Stimulated activated effector memory CD8-positive, alpha-beta T cell treated with anti-CD3 and anti-CD28 coated beads, Interleukin-12 subunit alpha, Interleukin-12 subunit beta, amount 100 ng/mL, for 72 hours (primary cell): ENCODE data around the gene SERPINB13.
"Not testable (repeated sequence)": the region's sequence is repeated elsewhere in the genome, so short reads cannot be mapped to it uniquely, and the experiment has no call there.

Experiments
- ATAC-seq: fragments of 150-1000 bp; cut with Tn5 transposase; 2 replicates; pipeline ENCODE4 v1.10.0; 2021
- DNase-seq, 2 donors: peaks; one replicate each; pipeline ENCODE4 v3.0.0; 2021 to 2022; ENCODE audit warnings: low spot score in 2 of 2
- H3K27ac Mint-ChIP-seq: one replicate; pipeline ENCODE4 v1.8.0; 2022; ENCODE audit warnings: mild to moderate bottlenecking, mixed read lengths
- H3K36me3 Mint-ChIP-seq: one replicate; pipeline ENCODE4 v1.8.0; 2022; ENCODE audit warnings: mild to moderate bottlenecking, mixed read lengths
- H3K4me1 Mint-ChIP-seq: one replicate; pipeline ENCODE4 v1.8.0; 2022; ENCODE audit warnings: mixed read lengths
- H3K4me3 Mint-ChIP-seq: one replicate; pipeline ENCODE4 v1.8.0; 2022; ENCODE audit warnings: mild to moderate bottlenecking, mixed read lengths
- H3K9me3 Mint-ChIP-seq: one replicate; pipeline ENCODE4 v1.8.0; 2022; ENCODE audit warnings: mixed read lengths

SERPINB13 gene

GRCh38 chr18:63613420-63613819 is 26.3 kb downstream of the SERPINB13 start:
- Mint-ChIP-seq H3K4me3 (no peak overlapping the region), H3K4me1 (no peaks in the 10 kb centered on the region), H3K9me3 (no peaks in the 10 kb centered on the region), H3K36me3 (no peaks in the 10 kb centered on the region), H3K27ac (no peak overlapping the region)
- ATAC-seq (no peak), DNase-seq (no peak)

DNA sequence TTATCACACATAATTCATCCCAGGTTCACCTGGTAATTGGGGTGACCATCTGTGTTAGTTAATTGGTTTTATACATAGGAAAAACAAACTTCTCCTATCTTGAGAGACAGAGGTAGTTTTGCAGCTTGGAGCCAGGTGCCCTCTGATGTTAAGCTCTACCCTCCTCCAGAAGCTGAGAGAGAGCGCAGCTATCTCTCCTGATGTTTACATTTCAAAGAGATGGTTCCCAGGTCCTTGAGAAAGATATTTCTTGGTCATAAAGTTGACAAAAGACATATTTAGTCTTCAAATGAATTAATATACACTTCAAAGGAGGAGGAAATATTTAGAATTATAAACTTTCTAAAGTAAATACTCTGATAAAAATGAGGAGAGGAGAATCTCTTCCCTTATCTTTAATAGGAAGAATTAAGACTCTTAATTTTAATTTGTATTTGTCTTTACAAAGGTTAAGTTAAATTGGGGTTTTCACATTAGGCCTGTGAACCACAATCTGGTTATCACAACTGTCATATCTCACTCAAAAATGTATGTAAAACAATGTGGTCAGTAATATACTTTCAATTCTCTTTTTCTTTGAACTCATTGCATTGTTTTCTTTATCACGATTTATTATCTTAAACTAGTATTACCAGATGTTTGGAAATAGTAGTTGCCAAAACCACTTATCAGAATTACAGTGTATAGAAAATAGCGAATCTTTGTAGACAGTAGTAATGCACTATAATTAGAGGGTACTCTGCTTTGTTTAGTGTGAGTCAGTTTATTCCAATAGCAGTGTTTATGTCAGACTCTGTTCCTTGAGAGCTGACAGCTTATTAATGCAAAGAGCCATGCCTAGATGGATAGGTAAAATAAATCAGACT is 30.1 kb downstream of the SERPINB13 start:
- ATAC-seq (no peak), DNase-seq (no peak)
- no peak overlapping the region for H3K4me3 Mint-ChIP-seq
- no peaks in the 10 kb centered on the region for H3K36me3 Mint-ChIP-seq
- H3K27ac Mint-ChIP-seq: no peak overlapping the region
- H3K4me1 Mint-ChIP-seq: no peaks in the 10 kb centered on the region
- no peaks in the 10 kb centered on the region for H3K9me3 Mint-ChIP-seq

DNA sequence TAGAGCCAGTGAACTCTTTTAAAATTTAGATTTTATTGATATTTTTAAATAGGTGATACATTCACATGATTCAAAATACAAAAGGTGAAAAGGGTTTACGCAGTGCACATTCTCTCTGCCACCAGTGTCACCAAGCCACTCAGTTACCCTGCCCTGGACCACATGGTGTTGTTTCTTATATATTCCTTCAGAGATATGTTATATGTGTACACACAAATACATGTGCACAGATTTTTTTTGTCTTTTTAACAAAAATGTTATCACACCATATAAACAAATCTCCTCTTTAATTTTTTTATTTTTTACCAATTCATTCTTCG is 30.7 kb downstream of the SERPINB13 start:
- DNase-seq: no peak
- no peaks in the 10 kb centered on the region for H3K9me3 Mint-ChIP-seq
- H3K36me3 Mint-ChIP-seq: no peaks in the 10 kb centered on the region
- no peak for ATAC-seq
- H3K4me1 Mint-ChIP-seq: no peaks in the 10 kb centered on the region
- no peak overlapping the region for H3K27ac Mint-ChIP-seq
- H3K4me3 Mint-ChIP-seq: no peak overlapping the region

GRCh38 chr18:63619661-63620060 is 32.5 kb downstream of the SERPINB13 start:
- DNase-seq: no peak
- no peaks in the 10 kb centered on the region for H3K4me1 Mint-ChIP-seq
- H3K36me3 Mint-ChIP-seq: no peaks in the 10 kb centered on the region
- ATAC-seq: no peak
- peaks cover 5% of the 10 kb centered on the region for H3K9me3 Mint-ChIP-seq
- H3K4me3 Mint-ChIP-seq: no peak overlapping the region
- no peak overlapping the region for H3K27ac Mint-ChIP-seq

GRCh38 chr18:63624863-63625262 is 37.7 kb downstream of the SERPINB13 start:
- Mint-ChIP-seq H3K36me3 (no peaks in the 10 kb centered on the region), H3K27ac (no peak overlapping the region), H3K9me3 (peaks cover 28% of the 10 kb centered on the region)

GRCh38 chr18:63626431-63626830 is 39.3 kb downstream of the SERPINB13 start:
- Mint-ChIP-seq H3K4me3 (no peak overlapping the region), H3K4me1 (no peaks in the 10 kb centered on the region), H3K36me3 (no peaks in the 10 kb centered on the region), H3K27ac (no peak overlapping the region), H3K9me3 (peaks cover 28% of the 10 kb centered on the region)
- ATAC-seq: no peak
- no peak for DNase-seq

More at GRCh38 chr18:63624863-63625262, 37.7 kb downstream of the SERPINB13 start:
- DNase-seq (no peak), ATAC-seq (no peak)
- no peaks in the 10 kb centered on the region for H3K4me1 Mint-ChIP-seq
- no peak overlapping the region for H3K4me3 Mint-ChIP-seq

DNA sequence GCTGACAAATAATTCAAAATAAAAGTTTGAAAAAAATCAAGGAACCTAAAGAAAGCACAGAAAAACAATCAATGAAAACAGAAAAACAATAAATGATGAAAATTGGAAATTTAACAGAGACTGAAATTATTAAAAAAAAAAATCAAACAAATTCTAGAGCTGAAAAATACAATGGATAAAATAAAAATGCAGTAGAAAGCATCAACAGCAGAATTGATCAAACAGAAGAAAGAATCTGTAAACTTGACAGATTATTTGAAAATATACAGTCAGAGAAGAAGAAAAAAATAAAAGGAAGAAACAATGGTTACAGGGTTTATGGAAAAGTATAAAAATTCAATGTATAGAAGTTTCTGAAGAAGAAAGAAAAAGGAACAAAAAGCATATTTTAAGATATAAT is 40.7 kb downstream of the SERPINB13 start:
- Mint-ChIP-seq H3K27ac (no peak overlapping the region), H3K4me3 (no peak overlapping the region), H3K4me1 (no peaks in the 10 kb centered on the region), H3K9me3 (peaks cover 28% of the 10 kb centered on the region), H3K36me3 (no peaks in the 10 kb centered on the region)
- ATAC-seq (no peak), DNase-seq (no peak)

DNA sequence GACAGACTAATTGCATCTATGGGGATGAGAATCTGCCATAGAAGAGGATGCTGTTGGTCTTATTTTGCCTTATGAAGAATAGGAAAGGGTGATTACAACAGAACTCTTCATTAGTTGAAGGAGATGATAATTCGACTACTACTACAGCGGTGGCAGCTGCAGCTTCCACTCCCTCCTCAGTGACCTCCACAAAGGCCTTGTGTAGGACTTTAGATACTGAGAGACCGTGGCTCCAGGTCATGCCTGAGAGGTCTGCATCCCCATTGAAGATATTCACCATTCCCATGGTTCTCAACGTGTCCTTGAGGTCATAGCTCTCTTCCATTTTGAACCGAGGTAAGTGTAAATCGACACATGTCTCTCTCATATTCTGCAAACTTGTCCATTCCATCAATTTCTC is 50.6 kb downstream of the SERPINB13 start:
- no peaks in the 10 kb centered on the region for H3K9me3 Mint-ChIP-seq
- H3K4me1 Mint-ChIP-seq: no peaks in the 10 kb centered on the region
- H3K4me3 Mint-ChIP-seq: no peak overlapping the region
- H3K36me3 Mint-ChIP-seq: no peaks in the 10 kb centered on the region
- no peak overlapping the region for H3K27ac Mint-ChIP-seq
- ATAC-seq: no peak
- no peak for DNase-seq

GRCh38 chr18:63641157-63641680 is 54.1 kb downstream of the SERPINB13 start:
- not testable (repeated sequence) for H3K36me3 Mint-ChIP-seq, DNase-seq, ATAC-seq, H3K4me1 Mint-ChIP-seq, H3K27ac Mint-ChIP-seq, H3K4me3 Mint-ChIP-seq, H3K9me3 Mint-ChIP-seq

- not testable (repeated sequence) for H3K27ac Mint-ChIP-seq, ATAC-seq, DNase-seq, H3K9me3 Mint-ChIP-seq, H3K4me3 Mint-ChIP-seq, H3K36me3 Mint-ChIP-seq, H3K4me1 Mint-ChIP-seq
Observed at GRCh38 chr18:63642668-63643356, 55.7 kb downstream of the SERPINB13 start.

- not testable (repeated sequence) for H3K9me3 Mint-ChIP-seq, H3K4me3 Mint-ChIP-seq, DNase-seq, H3K36me3 Mint-ChIP-seq, H3K27ac Mint-ChIP-seq, H3K4me1 Mint-ChIP-seq, ATAC-seq
Observed at GRCh38 chr18:63644142-63644541, 57.0 kb downstream of the SERPINB13 start, which contains the start of gene SERPINB4. Gene SERPINB4 (minus strand): TSS chr18:63644256. CDS start chr18:63643577, 679 bp downstream.

DNA sequence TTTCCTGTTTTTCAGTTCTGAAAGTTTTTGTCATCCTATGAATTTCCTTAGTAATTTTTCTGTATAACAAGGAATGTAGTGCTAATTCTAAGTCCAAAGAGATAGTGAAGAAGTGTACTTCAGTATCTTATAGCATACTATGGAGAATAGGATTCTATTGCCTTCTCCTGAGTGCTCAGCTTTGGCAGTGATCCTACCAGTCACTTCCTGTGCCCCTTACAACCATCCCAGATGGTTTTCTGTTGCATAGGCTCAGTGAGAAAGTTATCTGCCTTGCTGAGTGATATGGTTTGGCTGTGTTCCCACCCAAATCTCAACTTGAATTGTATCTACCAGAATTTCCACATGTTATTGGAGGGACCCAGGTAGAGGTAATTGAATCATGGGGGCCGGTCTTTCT is 57.6 kb downstream of the SERPINB13 start:
- ATAC-seq, H3K27ac Mint-ChIP-seq, H3K9me3 Mint-ChIP-seq, H3K4me1 Mint-ChIP-seq, H3K4me3 Mint-ChIP-seq, DNase-seq, H3K36me3 Mint-ChIP-seq: not testable (repeated sequence)

DNA sequence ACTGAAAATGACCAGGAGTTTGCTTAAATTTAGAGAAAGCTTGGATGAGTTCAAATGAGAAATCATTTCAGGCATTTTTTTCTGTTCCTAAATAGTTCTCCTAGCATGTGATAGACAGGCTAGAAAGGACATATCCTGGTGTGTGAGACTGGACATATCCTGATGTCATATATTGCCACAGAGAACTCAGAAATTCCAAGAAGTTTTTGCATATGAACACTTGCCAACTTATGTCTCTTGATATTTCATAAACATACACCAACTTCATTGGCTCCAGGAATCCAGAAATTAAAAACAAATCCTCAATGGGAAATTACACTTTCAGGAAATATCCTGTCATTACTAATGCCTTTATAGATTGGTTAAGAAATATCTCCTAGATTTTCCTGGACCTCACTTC is 59.8 kb downstream of the SERPINB13 start:
- no peak overlapping the region for H3K27ac Mint-ChIP-seq
- no peaks in the 10 kb centered on the region for H3K9me3 Mint-ChIP-seq
- no peaks in the 10 kb centered on the region for H3K36me3 Mint-ChIP-seq
- ATAC-seq (no peak), DNase-seq (no peak)
- no peaks in the 10 kb centered on the region for H3K4me1 Mint-ChIP-seq
- no peak overlapping the region for H3K4me3 Mint-ChIP-seq

GRCh38 chr18:63648241-63648640 is 61.1 kb downstream of the SERPINB13 start:
- no peaks in the 10 kb centered on the region for H3K4me1 Mint-ChIP-seq
- H3K9me3 Mint-ChIP-seq: no peaks in the 10 kb centered on the region
- DNase-seq (no peak), ATAC-seq (no peak)
- no peak overlapping the region for H3K4me3 Mint-ChIP-seq
- no peak overlapping the region for H3K27ac Mint-ChIP-seq
- no peaks in the 10 kb centered on the region for H3K36me3 Mint-ChIP-seq
